Heart left ventricle (tissue), 13 donors: ENCODE data around the gene FADS3.

ENCODE experiments used
- CTCF ChIP-seq, 12 donors: fragments of 200-600 bp; sonication (generic) in 4 of 12; IDR thresholded peaks; one replicate each; pipeline versions ENCODE4 v1.5.0 to v1.8.0; 2018 to 2022; ENCODE audit warnings: antibody characterized with exemption in 12 of 12, mild to moderate bottlenecking in 5 of 12
- POLR2A ChIP-seq, 2 donors: fragments of 450-650 bp; IDR thresholded peaks; one replicate each; pipeline ENCODE4 v1.6.1; 2017; ENCODE audit warnings: antibody characterized with exemption in 2 of 2, mild to moderate bottlenecking in 2 of 2, moderate library complexity in 2 of 2
- donor health status: ischemic (EF 13 %, LVEDD 7.1; RV severe dilation, severe dysfunction).
- donor health status: DM: no; HTN: yes; CAD: no.
- donor health status: DM: no; HTN: no; CAD: no.
- donor health status: ischemic (EF 25% LVEDD 6.9; RV normal size, moderate dysfunction).
- donor health status: ischemic (EF 25% LVEDD 5.7; RV mildly dilated, moderate dysfunction).
- donor health status: ischemic (EF 35%, LVEDD 5.7; RV mildly dilated, moderate dysfunction).
- donor health status: nonischemic (EF 11% LVEDD 7.7; RV severe dilation, severe dysfunction).
- donor health status: DM: yes; HTN: yes; CAD: no.
- donor health status: PGD.
- donor health status: ischemic (EF 29% LVEDD 5.4; RV normal size, mild dysfunction).
- donor health status: nonischemic (EF 23%, LVEDD 6.1; RV moderate dilation, normal function).

DNA sequence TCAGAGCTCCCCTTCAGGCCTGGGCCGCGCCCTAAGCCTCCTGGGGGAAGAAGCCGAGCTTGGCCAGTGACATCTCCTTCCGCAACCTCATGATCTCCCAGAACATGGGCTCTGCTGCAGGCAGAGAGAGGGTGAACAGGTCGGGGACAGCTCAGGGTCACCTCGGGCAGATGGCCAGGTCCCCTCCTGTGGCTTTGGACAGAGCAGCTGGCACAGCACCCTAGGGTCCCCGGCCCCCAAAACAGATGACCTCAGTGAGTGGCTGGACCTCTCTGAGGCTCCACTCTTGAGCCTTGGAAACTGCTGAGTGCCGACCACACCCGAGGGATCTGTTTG is 6.9 kb upstream of the FADS3 start:
- TF ChIP-seq CTCF (IDR thresholded peaks at IDR 0.05) (no peak), POLR2A (IDR thresholded peaks at IDR 0.05) (no peak)
